A549 (cell line): Measurements from ENCODE around the gene SFTPA2. TPM values are rescaled to one million over a fixed set of nuclear protein-coding genes. Genes with fewer than 3 reads are reported as not detected.

Source experiments
- MAZ ChIP-seq: fragments of 150-350 bp; IDR thresholded peaks from 2 replicates; pipeline ENCODE4 v1.6.1; 2014; ENCODE audit warnings: antibody characterized with exemption, low read depth, low read length, borderline replicate concordance
- NPAS2 ChIP-seq: fragments of 250-450 bp; sonication (Bioruptor Pico); IDR thresholded peaks from 2 replicates; pipeline ENCODE4 v1.8.0; 2022; ENCODE audit warnings: mild to moderate bottlenecking, moderate library complexity, borderline replicate concordance
- POLR2A ChIP-seq: IDR thresholded peaks from 2 replicates; pipeline ENCODE4 v1.6.1; 2012; ENCODE audit warnings: mild to moderate bottlenecking, low read length
- SREBF2 ChIP-seq: fragments of 450-650 bp; IDR thresholded peaks from 2 replicates; pipeline ENCODE4 v1.6.1; 2014; ENCODE audit warnings: mild to moderate bottlenecking, moderate library complexity
- TFCP2L1 ChIP-seq: fragments of 250-450 bp; sonication (Bioruptor Pico); IDR thresholded peaks from 2 replicates; pipeline ENCODE4 v1.5.0; 2021; ENCODE audit warnings: mild to moderate bottlenecking
- polyA plus RNA-seq, 4 experiments: library from polyadenylated mRNA; depleted of rRNA in 3 of 4; stranded (reverse); fragments of >200 nt; fragmentation: RNase III in 1 of 4; extraction: RNeasy Plus Mini Kit Qiagen cat#74134 plus additional on column Dnase treatment in 1 of 4; gene quantifications; 2 replicates in 3 of 4; 3 replicates in 1 of 4; pipeline ENCODE4 v1.2.3, GENCODE V29; 2011 to 2017
- small RNA-seq, 6 experiments: library from RNA; depleted of rRNA; stranded (forward); fragments of <200 nt; gene quantifications; one replicate each; pipeline ENCODE3, GENCODE V24; 2012
- TF ChIP-seq, protein P1 (sequence below): fragments of 150-350 bp; IDR thresholded peaks from 2 replicates; pipeline ENCODE4 v1.6.1; 2014; ENCODE audit warnings: low read depth, mild to moderate bottlenecking, low read length

The SFTPA2 gene
- polyA plus RNA-seq, 2 of the 4 experiments (the other 2 are of a cell fraction) = not detected

DNA sequence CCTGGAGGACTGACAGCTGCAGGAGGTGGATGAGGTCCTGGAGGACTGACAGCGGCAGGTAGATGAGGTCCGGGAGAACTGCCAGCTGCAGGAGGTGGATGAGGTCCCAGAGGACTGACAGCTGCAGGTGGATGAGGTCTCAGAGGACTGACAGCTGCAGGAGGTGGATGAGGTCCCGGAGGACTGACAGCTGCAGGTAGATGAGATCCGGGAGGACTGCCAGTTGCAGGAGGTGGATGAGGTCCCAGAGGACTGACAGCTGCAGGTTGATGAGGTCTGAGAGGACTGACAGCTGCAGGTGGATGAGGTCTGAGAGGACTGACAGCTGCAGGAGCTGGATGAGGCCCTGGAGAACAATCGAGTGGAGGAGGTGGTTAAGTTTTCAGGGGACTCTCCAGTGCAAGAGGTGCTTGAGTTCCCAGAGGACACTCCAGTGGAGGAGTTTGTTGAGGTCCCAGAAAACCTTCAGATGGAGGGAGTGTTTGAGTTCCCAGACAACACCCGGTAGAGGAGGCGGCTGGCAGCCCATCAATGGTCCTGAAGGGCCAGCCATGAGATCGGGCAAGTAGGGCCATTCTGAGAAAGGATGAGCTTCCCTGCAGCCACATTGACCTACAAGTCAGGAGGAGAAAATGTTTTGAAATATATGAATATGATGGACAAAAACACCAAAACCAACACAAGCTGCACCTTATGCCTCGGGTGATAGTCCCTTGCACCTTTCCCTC, 52.6 kb downstream of the SFTPA2 start (continued):
- TF ChIP-seq MAZ (no peak), NPAS2 (CRISPR knock-in tag) (no peak), SREBF2 (no peak), TFCP2L1 (no peak), POLR2A (no peak)
- TF ChIP-seq, protein P1, sequence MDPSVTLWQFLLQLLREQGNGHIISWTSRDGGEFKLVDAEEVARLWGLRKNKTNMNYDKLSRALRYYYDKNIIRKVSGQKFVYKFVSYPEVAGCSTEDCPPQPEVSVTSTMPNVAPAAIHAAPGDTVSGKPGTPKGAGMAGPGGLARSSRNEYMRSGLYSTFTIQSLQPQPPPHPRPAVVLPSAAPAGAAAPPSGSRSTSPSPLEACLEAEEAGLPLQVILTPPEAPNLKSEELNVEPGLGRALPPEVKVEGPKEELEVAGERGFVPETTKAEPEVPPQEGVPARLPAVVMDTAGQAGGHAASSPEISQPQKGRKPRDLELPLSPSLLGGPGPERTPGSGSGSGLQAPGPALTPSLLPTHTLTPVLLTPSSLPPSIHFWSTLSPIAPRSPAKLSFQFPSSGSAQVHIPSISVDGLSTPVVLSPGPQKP = no peak

Small RNA genes within 50 kb of the gene (small RNA-seq; reads per million reads assigned to genes)
- gene BX248123.2 (0 reads per million in 6 experiments), gene RPS12P18 (0 reads per million in 6 experiments)

Other genes with a start within 250 kb of the SFTPA2 start
- gene PPIF, start 212.9 kb downstream of the SFTPA2 start, polyA plus RNA-seq (2011; rRNA removed) = 44.8 and 51.9 TPM in 2 replicates
- 73.1 to 95.5 TPM (median 75.0 TPM) in 3 replicates for gene PPIF, start 212.9 kb downstream of the SFTPA2 start, polyA plus RNA-seq (2017; fragmentation: RNase III; extraction: RNeasy Plus Mini Kit Qiagen cat#74134 plus additional on column Dnase treatment)
- gene ZCCHC24, start 114.8 kb downstream of the SFTPA2 start, polyA plus RNA-seq (2011; rRNA removed) = 2.4 and 2.7 TPM in 2 replicates
- gene ZCCHC24, start 114.8 kb downstream of the SFTPA2 start, polyA plus RNA-seq (2017; fragmentation: RNase III; extraction: RNeasy Plus Mini Kit Qiagen cat#74134 plus additional on column Dnase treatment) = 3.9 to 4.7 TPM (median 4.2 TPM) in 3 replicates
- gene EIF5AL1, start 47.9 kb downstream of the SFTPA2 start, polyA plus RNA-seq (2011; rRNA removed) = 1.7 and 2.7 TPM in 2 replicates
- 1.5 to 5.7 TPM (median 4.1 TPM) in 3 replicates for gene EIF5AL1, start 47.9 kb downstream of the SFTPA2 start, polyA plus RNA-seq (2017; fragmentation: RNase III; extraction: RNeasy Plus Mini Kit Qiagen cat#74134 plus additional on column Dnase treatment)
- gene SFTPA1, start 50.5 kb upstream of the SFTPA2 start, polyA plus RNA-seq (2011; rRNA removed) = not detected in 2 replicates
- not detected in 3 replicates for gene SFTPA1, start 50.5 kb upstream of the SFTPA2 start, polyA plus RNA-seq (2017; fragmentation: RNase III; extraction: RNeasy Plus Mini Kit Qiagen cat#74134 plus additional on column Dnase treatment)
- gene NUTM2B, start 142.8 kb upstream of the SFTPA2 start, polyA plus RNA-seq (2011; rRNA removed) = 0.03 and 0.14 TPM in 2 replicates
- 0.21 to 0.46 TPM (median 0.25 TPM) in 3 replicates for gene NUTM2B, start 142.8 kb upstream of the SFTPA2 start, polyA plus RNA-seq (2017; fragmentation: RNase III; extraction: RNeasy Plus Mini Kit Qiagen cat#74134 plus additional on column Dnase treatment)